HepG2 (cell line): ENCODE results near the gene NUDT15. TPM values are rescaled to one million over a fixed set of nuclear protein-coding genes. Genes with fewer than 3 reads are reported as not detected.

Experiments used
- ATAC-seq: fragments of 200-7000 bp; cut with Tn5 transposase; 3 replicates; pipeline ENCODE4 v1.9.1; 2020; ENCODE audit warnings: mild to moderate bottlenecking, moderate library complexity
- BruUV-seq: library from RNA; stranded (reverse); fragments of 400-500 nt; replicated peaks from 2 replicates; lab custom pipeline; 2021; lab: Mats Ljungman, UMichigan
- CTCF ChIA-PET: fragments of 300-600 bp; formaldehyde crosslinking; extraction: SDS; loops from one replicate; lab custom pipeline; 2021; ENCODE audit warnings: low total read pairs, inconsistent platforms, low intra/inter-chr PET ratio; lab: Yijun Ruan, JAX
- POLR2A ChIA-PET: fragments of 350-600 bp; sonication (Branson Sonifier 250); formaldehyde crosslinking; loops from one replicate; lab custom pipeline; 2020; ENCODE audit warnings: antibody characterized with exemption, inconsistent platforms; lab: Yijun Ruan, JAX
- DNase-seq: peaks from one replicate; pipeline ENCODE4 v3.0.0-alpha.2; 2015; ENCODE audit warnings: low spot score
- FAIRE-seq: peaks from 3 replicates; lab custom pipeline; 2011; peaks lifted over from hg19 to GRCh38; lab: Jason Lieb, UNC
- H2AFZ ChIP-seq: one replicate; pipeline ENCODE4 v1.6.1; 2011; ENCODE audit warnings: low read length, inconsistent platforms
- H3K27ac ChIP-seq: fragments of 300-600 bp; 3 replicates; pipeline ENCODE4 v1.8.0; 2011; ENCODE audit warnings: mixed run types, mild to moderate bottlenecking, mixed read lengths, low read length, inconsistent platforms; ENCODE audit not compliant: insufficient read depth; ENCODE audit errors: extremely low read length
- H3K27me3 ChIP-seq, 2 experiments: fragments of 200-600 bp in 1 of 2; 2 replicates in 1 of 2; 3 replicates in 1 of 2; pipeline versions ENCODE4 v1.6.0 to v1.8.0; 2011; ENCODE audit warnings: low read length in 2 of 2, mild to moderate bottlenecking in 2 of 2, moderate library complexity in 2 of 2, inconsistent platforms in 1 of 2; ENCODE audit not compliant: insufficient read depth in 2 of 2, control insufficient read depth in 1 of 2
- H3K36me3 ChIP-seq, 2 experiments: fragments of 200-600 bp in 1 of 2; replicated peaks in 1 of 2; 2 replicates in 1 of 2; 3 replicates in 1 of 2; pipeline versions ENCODE4 v1.5.1 to v1.8.0; 2011; ENCODE audit warnings: low read length in 2 of 2, inconsistent platforms in 1 of 2; ENCODE audit not compliant: insufficient read depth in 2 of 2, control insufficient read depth in 1 of 2
- H3K4me1 ChIP-seq: 2 replicates; pipeline ENCODE4 v1.5.1; 2012; ENCODE audit warnings: low read length, inconsistent platforms; ENCODE audit not compliant: insufficient read depth
- H3K4me2 ChIP-seq: 2 replicates; pipeline ENCODE4 v1.6.0; 2011; ENCODE audit warnings: low read depth, low read length, inconsistent platforms
- H3K4me3 ChIP-seq, 3 experiments: fragments of 200-600 bp in 1 of 3; sonication (generic), shearing (Covaris generic) in 1 of 3; replicated peaks in 1 of 3; 2 replicates each; pipeline ENCODE4 v1.5.1; 2011 to 2016; ENCODE audit warnings: low read length in 3 of 3, inconsistent platforms in 2 of 3, low read depth in 2 of 3, mild to moderate bottlenecking in 2 of 3, control low read depth in 1 of 3, mixed read lengths in 1 of 3; ENCODE audit not compliant: insufficient read depth in 1 of 3
- H3K79me2 ChIP-seq: one replicate; pipeline ENCODE4 v1.6.1; 2011; ENCODE audit warnings: low read length, inconsistent platforms; ENCODE audit not compliant: insufficient read depth
- H3K9ac ChIP-seq: 2 replicates; pipeline ENCODE4 v1.6.0; 2011; ENCODE audit warnings: mild to moderate bottlenecking, low read depth, low read length, inconsistent platforms; ENCODE audit not compliant: insufficient read depth
- H3K9me3 ChIP-seq: 2 replicates; pipeline ENCODE4 v1.5.1; 2012; ENCODE audit warnings: mild to moderate bottlenecking, low read length
- H4K20me1 ChIP-seq: 2 replicates; pipeline ENCODE4 v1.6.0; 2011; ENCODE audit warnings: inconsistent platforms, mild to moderate bottlenecking, low read length, moderate library complexity; ENCODE audit not compliant: insufficient read depth
- CHD2 ChIP-seq: IDR thresholded peaks from 2 replicates; pipeline ENCODE4 v1.6.1; 2011; ENCODE audit warnings: low read depth, low read length, improper control_type of control experiment
- CTCF ChIP-seq: sonication (generic); formaldehyde crosslinking; IDR thresholded peaks from 2 replicates; pipeline ENCODE4 v1.5.0; 2020; ENCODE audit warnings: mild to moderate bottlenecking, missing genetic modification reagents, moderate library complexity
- HHEX ChIP-seq: IDR thresholded peaks from 2 replicates; pipeline ENCODE4 v1.6.1; 2016; ENCODE audit warnings: control low read depth
- PHF8 ChIP-seq: sonication (generic); formaldehyde crosslinking; IDR thresholded peaks from 2 replicates; pipeline ENCODE4 v1.5.0; 2020; ENCODE audit warnings: missing genetic modification reagents
- RARA ChIP-seq: IDR thresholded peaks from 2 replicates; pipeline ENCODE4 v1.6.1; 2016; ENCODE audit warnings: missing genetic modification reagents, missing compliant biosample characterization
- ZIK1 ChIP-seq: sonication (generic); formaldehyde crosslinking; IDR thresholded peaks from 2 replicates; pipeline ENCODE4 v1.5.0; 2020; ENCODE audit warnings: mild to moderate bottlenecking, low read depth, missing genetic modification reagents, borderline replicate concordance
- ZNF350 ChIP-seq: sonication (generic); formaldehyde crosslinking; IDR thresholded peaks from 2 replicates; pipeline ENCODE4 v1.4.0; 2020; ENCODE audit warnings: mild to moderate bottlenecking, low read depth, missing genetic modification reagents, borderline replicate concordance
- ZNF616 ChIP-seq: sonication (generic); formaldehyde crosslinking; IDR thresholded peaks from 2 replicates; pipeline ENCODE4 v1.5.0; 2020; ENCODE audit warnings: low read depth, mild to moderate bottlenecking, missing genetic modification reagents
- ZNF746 ChIP-seq: sonication (generic); formaldehyde crosslinking; IDR thresholded peaks from 2 replicates; pipeline ENCODE4 v1.8.0; 2022; ENCODE audit warnings: mild to moderate bottlenecking, missing genetic modification reagents
- ZNF747 ChIP-seq: sonication (generic); formaldehyde crosslinking; IDR thresholded peaks from 2 replicates; pipeline ENCODE4 v1.8.1; 2023; ENCODE audit warnings: missing genetic modification reagents, mild to moderate bottlenecking, borderline replicate concordance
- WGBS: methylation state at CpG from one replicate; pipeline ENCODE4 v1.1.6; 2017; ENCODE audit warnings: low lambda C conversion rate; 5-methylcytosine and 5-hydroxymethylcytosine counted together
- in situ Hi-C: cut with HindIII; loops from 2 replicates; pipeline ENCODE4 v1.10.0; 2017; ENCODE audit warnings: low pct_unique_long_range_greater_than_20kb; ENCODE audit not compliant: extremely low pct_ligation_motif_present
- intact Hi-C: fragments of 100-400 bp; cut with micrococcal nuclease; formaldehyde crosslinking; loops from one replicate; pipeline ENCODE4 v1.10.0; 2022; ENCODE audit not compliant: unreplicated experiment
- polyA plus RNA-seq, 8 experiments: library from polyadenylated mRNA; depleted of rRNA in 3 of 8; stranded (reverse) in 7 of 8; unstranded in 1 of 8; fragments of >200 nt; fragmentation: Illumina TruSeq in 4 of 8; extraction: Trizol in 4 of 8; gene quantifications; 2 replicates each; pipeline versions ENCODE4 v1.2.1 to v1.2.3, GENCODE V29; 2011 to 2016; ENCODE audit warnings: low read depth in 4 of 8, missing spikeins in 1 of 8, mixed read lengths in 1 of 8; ENCODE audit not compliant: insufficient read depth in 1 of 8
- total RNA-seq, 5 experiments: library from RNA; depleted of rRNA; stranded (reverse); fragments of >200 nt; fragmentation: Illumina TruSeq; extraction: Trizol; gene quantifications; 2 replicates each; pipeline ENCODE4 v1.2.3, GENCODE V29; 2016; ENCODE audit warnings: low read depth in 1 of 5
- TF ChIP-seq, protein P1 (sequence below): sonication (generic); formaldehyde crosslinking; IDR thresholded peaks from 2 replicates; pipeline ENCODE4 v1.4.0; 2020; ENCODE audit warnings: missing genetic modification reagents

The NUDT15 gene
- total and polyA plus RNA-seq, 2 of the 13 experiments (the other 11 are each of a cell fraction or from before 2014, with no cell fraction given): 21.3 to 47.3 TPM

- TF ChIP-seq ZNF616 (CRISPR knock-in tag): no peak
- TF ChIP-seq, all 625 proteins: peak for 0
These were observed 3.4 kb downstream of the NUDT15 start (continued) for GRCh38 chr13:48040896-48041295.

DNA sequence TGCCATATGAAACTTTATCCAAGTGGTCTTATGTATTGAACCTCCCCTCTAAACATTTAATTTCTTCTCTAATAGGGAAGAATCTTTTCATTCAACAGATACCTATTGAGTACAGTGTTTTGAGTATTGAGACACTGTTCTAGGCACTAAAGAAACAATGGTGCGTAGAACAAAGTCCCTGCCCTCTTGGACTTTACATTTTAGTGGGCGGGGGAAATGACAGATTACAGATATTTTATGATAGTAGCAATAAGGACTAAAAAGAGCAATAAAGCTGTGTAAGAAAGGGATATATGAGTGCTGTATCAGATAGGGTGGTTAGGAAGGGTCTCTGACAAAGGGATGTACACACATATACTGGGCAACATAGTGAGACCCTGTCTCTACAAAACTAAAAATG is 5.4 kb downstream of the NUDT15 start:
- H3K27ac ChIP-seq: no peak overlapping the region
- DNase-seq (no peak), FAIRE-seq (no peak), ATAC-seq (no peak)
- intact Hi-C loops (loop anchor here (5.0 kb wide), 1 partner anchor 1071 kb away; no protein-coding TSS in a partner anchor), in situ Hi-C loops (no loop called here)
- no peak overlapping the region for H2AFZ ChIP-seq
- 93% methylated on average over 2 of the region's 2 CpGs for WGBS
- POLR2A ChIA-PET: no interaction called here
- BruUV-seq: no TSS peak
- CTCF ChIA-PET: no interaction called here
- H3K4me1 ChIP-seq: peaks cover 26% of the 10 kb centered on the region
- peaks cover 0 to 22% of the 10 kb centered on the region in 2 experiments; a peak in 3 of 5 replicates for H3K36me3 ChIP-seq
- H4K20me1 ChIP-seq: no peaks in the 10 kb centered on the region
- H3K9me3 ChIP-seq: no peaks in the 10 kb centered on the region
- no peak overlapping the region for H3K4me3 ChIP-seq
- peaks cover 15% of the 10 kb centered on the region for H3K79me2 ChIP-seq
- no peak overlapping the region for H3K9ac ChIP-seq
- no peaks in the 10 kb centered on the region; a peak in 1 of 5 replicates for H3K27me3 ChIP-seq
- H3K4me2 ChIP-seq: no peak overlapping the region
- TF ChIP-seq, protein P1, sequence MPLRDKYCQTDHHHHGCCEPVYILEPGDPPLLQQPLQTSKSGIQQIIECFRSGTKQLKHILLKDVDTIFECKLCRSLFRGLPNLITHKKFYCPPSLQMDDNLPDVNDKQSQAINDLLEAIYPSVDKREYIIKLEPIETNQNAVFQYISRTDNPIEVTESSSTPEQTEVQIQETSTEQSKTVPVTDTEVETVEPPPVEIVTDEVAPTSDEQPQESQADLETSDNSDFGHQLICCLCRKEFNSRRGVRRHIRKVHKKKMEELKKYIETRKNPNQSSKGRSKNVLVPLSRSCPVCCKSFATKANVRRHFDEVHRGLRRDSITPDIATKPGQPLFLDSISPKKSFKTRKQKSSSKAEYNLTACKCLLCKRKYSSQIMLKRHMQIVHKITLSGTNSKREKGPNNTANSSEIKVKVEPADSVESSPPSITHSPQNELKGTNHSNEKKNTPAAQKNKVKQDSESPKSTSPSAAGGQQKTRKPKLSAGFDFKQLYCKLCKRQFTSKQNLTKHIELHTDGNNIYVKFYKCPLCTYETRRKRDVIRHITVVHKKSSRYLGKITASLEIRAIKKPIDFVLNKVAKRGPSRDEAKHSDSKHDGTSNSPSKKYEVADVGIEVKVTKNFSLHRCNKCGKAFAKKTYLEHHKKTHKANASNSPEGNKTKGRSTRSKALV (CRISPR knock-in tag): no peak
- TF ChIP-seq ZNF350 (CRISPR knock-in tag) (no peak), CHD2 (no peak), ZNF747 (CRISPR knock-in tag) (no peak), RARA (CRISPR knock-in tag) (no peak), ZNF746 (CRISPR knock-in tag) (no peak), CTCF (CRISPR knock-in tag) (no peak), PHF8 (CRISPR knock-in tag) (no peak), HHEX (CRISPR knock-in tag) (no peak), ZIK1 (no peak)
